Stomach (tissue), 4 donors: ENCODE results near the gene RANBP10.

Experiments
- CTCF ChIP-seq, 7 experiments: fragments of 450-650 bp in 4 of 7; fragments of 200-600 bp in 3 of 7; sonication (generic) in 3 of 7; IDR thresholded peaks; one replicate each; pipeline ENCODE4 v1.5.1; 2016 to 2019; ENCODE audit warnings: antibody characterized with exemption in 7 of 7, control low read depth in 2 of 7, mild to moderate bottlenecking in 1 of 7
- POLR2AphosphoS5 ChIP-seq, 3 donors: sonication (generic); formaldehyde crosslinking; IDR thresholded peaks; one replicate each; pipeline ENCODE4 v1.6.1; 2016; ENCODE audit warnings: antibody characterized with exemption in 3 of 3

DNA sequence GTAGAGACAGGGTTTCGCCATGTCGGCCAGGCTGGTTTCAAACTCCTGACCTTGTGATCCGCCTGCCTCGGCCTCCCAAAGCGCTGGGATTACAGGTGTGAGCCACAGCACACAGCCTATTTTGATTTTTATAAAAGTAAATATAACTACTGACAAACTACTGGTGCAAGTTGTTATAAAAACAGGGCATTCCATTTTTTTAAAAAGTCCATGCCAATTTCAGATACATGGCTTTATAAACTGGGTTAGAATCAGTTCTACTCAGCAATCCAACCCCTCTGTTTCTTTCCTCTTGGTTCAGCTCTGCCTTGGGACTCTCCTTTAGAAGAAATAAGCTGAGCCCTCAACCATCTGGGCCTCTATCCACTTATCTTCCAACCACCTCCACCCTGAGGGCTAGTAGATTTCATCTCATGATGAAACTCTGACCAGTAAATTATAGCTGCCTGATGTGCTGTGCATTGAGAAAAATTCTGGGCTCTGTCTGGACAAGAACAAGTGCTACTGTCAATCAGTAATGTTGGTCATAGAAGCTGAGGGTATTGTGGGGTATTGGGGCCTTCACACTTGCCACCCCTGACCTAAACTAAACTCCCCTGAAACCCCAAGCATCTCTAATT is 10.2 kb downstream of the RANBP10 start:
- no peak for TF ChIP-seq CTCF (IDR thresholded peaks at IDR 0.05)
- TF ChIP-seq POLR2AphosphoS5 (IDR thresholded peaks at IDR 0.05) = no peak
